Kidney (tissue), 14 donors: ENCODE measurements around the gene GTF2H4. TPM values are rescaled to one million over a fixed set of nuclear protein-coding genes. Genes with fewer than 3 reads are reported as not detected.
"Not testable (repeated sequence)": the region's sequence is repeated elsewhere in the genome, so short reads cannot be mapped to it uniquely, and the experiment has no call there.

Experiments
- DNase-seq, 5 donors: peaks; one replicate each; pipeline ENCODE4 v3.0.0-alpha.2; 2013 to 2020
- FAIRE-seq: peaks from 2 replicates; lab custom pipeline; 2012; peaks lifted over from hg19 to GRCh38; lab: Jason Lieb, UNC
- H3K27ac ChIP-seq, 2 donors: one replicate each; pipeline ENCODE4 v1.7.0; 2013; ENCODE audit warnings: low read depth in 2 of 2, low read length in 2 of 2, inconsistent platforms in 1 of 2
- H3K27me3 ChIP-seq: one replicate; pipeline ENCODE4 v1.7.1; 2013; ENCODE audit warnings: low read length, inconsistent platforms; ENCODE audit not compliant: control insufficient read depth, insufficient read depth
- H3K36me3 ChIP-seq, 3 donors: one replicate each; pipeline versions ENCODE4 v1.7.0 to v1.7.1; 2013; ENCODE audit warnings: low read length in 3 of 3, control low read depth in 1 of 3, inconsistent platforms in 1 of 3; ENCODE audit not compliant: insufficient read depth in 3 of 3, control insufficient read depth in 2 of 3
- H3K4me1 ChIP-seq, 3 donors: one replicate each; pipeline versions ENCODE4 v1.7.0 to v1.7.1; 2013; ENCODE audit warnings: low read length in 3 of 3, inconsistent platforms in 1 of 3, low read depth in 1 of 3; ENCODE audit not compliant: control insufficient read depth in 2 of 3, insufficient read depth in 2 of 3
- H3K4me3 ChIP-seq, 3 donors: one replicate each; pipeline versions ENCODE4 v1.7.0 to v1.8.1; 2013; ENCODE audit warnings: low read length in 3 of 3, control low read depth in 1 of 3, inconsistent platforms in 1 of 3
- H3K9ac ChIP-seq, 3 donors: one replicate each; pipeline versions ENCODE4 v1.7.0 to v1.7.1; 2013; ENCODE audit warnings: low read length in 3 of 3, control low read depth in 1 of 3, inconsistent platforms in 1 of 3
- H3K9me3 ChIP-seq, 3 donors: one replicate each; pipeline versions ENCODE4 v1.7.0 to v1.7.1; 2013; ENCODE audit warnings: low read length in 3 of 3, control low read depth in 1 of 3, inconsistent platforms in 1 of 3; ENCODE audit not compliant: control insufficient read depth in 2 of 3, insufficient read depth in 1 of 3
- CTCF ChIP-seq: IDR thresholded peaks from 3 replicates; pipeline ENCODE4 v1.5.1; 2012; ENCODE audit warnings: mild to moderate bottlenecking, moderate library complexity, borderline replicate concordance; ENCODE audit not compliant: insufficient read depth; ENCODE audit errors: extremely low read depth
- intact Hi-C: fragments of 100-400 bp; cut with DNase I; formaldehyde crosslinking; loops from one replicate; pipeline ENCODE4 v1.11.1; 2022
- polyA plus RNA-seq: library from polyadenylated mRNA; stranded (reverse); fragments of 350-450 nt; fragmentation: Illumina TruSeq; extraction: RNeasy Lipid Tissue Mini Kit (QIAGEN cat#74804); gene quantifications from one replicate; pipeline ENCODE4 v1.2.3, GENCODE V29; 2014; ENCODE audit warnings: low read depth, low replicate concordance; ENCODE audit not compliant: insufficient read depth
- total RNA-seq: library from RNA; stranded (reverse); fragmentation: NEBNext Ultra II Directional; extraction: Animal tissue kit (Norgen Biotek cat#: 25700); gene quantifications from one replicate; pipeline ENCODE4 v1.2.1, GENCODE V29; 2021
- donor health status: control.
- donor health status: control.
- donor health status: control.
- donor health status: control.
- donor health status: control.
- donor health status: DM: yes; HTN: yes; CAD: no.
- donor health status: Normal renal cell carcinoma (clear cell type).

The GTF2H4 gene
- total and polyA plus RNA-seq, 2 donors from 2014 or later = 20.9 to 39.3 TPM

GRCh38 chr6:30898750-30899360 lies 9.2 kb upstream of the GTF2H4 start:
- intact Hi-C loops = no loop called here
- no peak overlapping the region for H3K4me3 ChIP-seq
- peaks cover 5 to 24% (median 18%) of the 10 kb centered on the region in 3 donors for H3K36me3 ChIP-seq
- TF ChIP-seq CTCF = no peak
- H3K27ac ChIP-seq = no peak overlapping the region
- no peaks in the 10 kb centered on the region for H3K4me1 ChIP-seq
- H3K9me3 ChIP-seq = no peaks in the 10 kb centered on the region
- DNase-seq (peak in 1 of 5 donors; percentile 72), FAIRE-seq (no peak)
- no peak overlapping the region for H3K9ac ChIP-seq
- no peaks in the 10 kb centered on the region for H3K27me3 ChIP-seq

- Histone ChIP-seq H3K27me3 (no peaks in the 10 kb centered on the region), H3K9me3 (no peaks in the 10 kb centered on the region), H3K36me3 (peaks cover 0 to 12% (median 9%) of the 10 kb centered on the region in 3 donors), H3K9ac (no peak overlapping the region), H3K4me1 (no peaks in the 10 kb centered on the region), H3K4me3 (no peak overlapping the region), H3K27ac (no peak overlapping the region)
- no peak for DNase-seq
- TF ChIP-seq CTCF = no peak
- no peak for FAIRE-seq
- intact Hi-C loops = no loop called here
Measured at GRCh38 chr6:30900863-30901417, 7.1 kb upstream of the GTF2H4 start.

- Histone ChIP-seq H3K36me3 (peaks cover 0 to 12% (median 9%) of the 10 kb centered on the region in 3 donors), H3K4me1 (no peaks in the 10 kb centered on the region), H3K27ac (no peak overlapping the region), H3K9ac (no peak overlapping the region), H3K27me3 (no peaks in the 10 kb centered on the region), H3K4me3 (no peak overlapping the region), H3K9me3 (no peaks in the 10 kb centered on the region)
- intact Hi-C loops = no loop called here
- DNase-seq = no peak
- TF ChIP-seq CTCF = no peak
- no peak for FAIRE-seq
Measured at GRCh38 chr6:30901436-30901835, 6.6 kb upstream of the GTF2H4 start.

GRCh38 chr6:30902196-30902595 lies 5.8 kb upstream of the GTF2H4 start:
- intact Hi-C loops, H3K27me3 ChIP-seq, H3K9me3 ChIP-seq, FAIRE-seq, H3K4me1 ChIP-seq, H3K4me3 ChIP-seq, H3K9ac ChIP-seq, H3K27ac ChIP-seq: not testable (repeated sequence)
- peaks cover 0 to 12% (median 6%) of the 10 kb centered on the region in 3 donors for H3K36me3 ChIP-seq
- DNase-seq = peak in 1 of 5 donors; percentile 15
